GM13977 (cell line): ENCODE results near the gene SOST.

Experiments used
- DNase-seq: peaks from one replicate; pipeline ENCODE4 v3.0.0; 2012; ENCODE audit warnings: low spot score
- CTCF ChIP-seq: IDR thresholded peaks from 2 replicates; pipeline ENCODE4 v1.5.1; 2012; ENCODE audit warnings: mild to moderate bottlenecking, control low read depth; ENCODE audit not compliant: insufficient read depth; ENCODE audit errors: extremely low read depth, missing control alignments
- in situ Hi-C: fragments of 300-500 bp; cut with MboI; formaldehyde crosslinking; loops from one replicate; pipeline ENCODE4 v1.12.0; 2022; ENCODE audit warnings: low sequenced_read_pairs, low pct_unique_long_range_greater_than_20kb, mixed read lengths, inconsistent platforms; ENCODE audit not compliant: unreplicated experiment

The SOST gene

DNA sequence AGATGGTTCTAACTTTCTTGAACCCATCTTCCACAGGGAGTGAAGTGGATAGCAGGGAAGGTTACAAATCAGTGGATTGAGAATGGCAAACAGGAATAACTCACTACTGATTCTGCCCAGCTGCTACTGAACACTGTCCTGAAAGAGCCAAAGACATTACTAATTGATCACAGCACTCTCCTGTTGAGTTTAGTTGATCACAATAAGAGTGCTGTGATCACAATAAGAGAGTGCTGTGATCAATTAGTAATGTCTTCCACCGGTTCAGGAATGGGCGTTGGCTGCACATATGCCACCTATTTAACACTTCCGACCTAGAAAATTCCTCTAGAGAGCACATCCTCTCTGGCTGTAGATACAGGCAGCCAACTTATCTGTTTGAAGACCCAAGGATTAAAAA lies 33.0 kb upstream of the SOST start:
- in situ Hi-C loops = no loop called here
- no peak for TF ChIP-seq CTCF
- DNase-seq = no peak

- no peak for DNase-seq
- in situ Hi-C loops = no loop called here
- TF ChIP-seq CTCF = no peak
Measured at GRCh38 chr17:43790311-43790940, 31.8 kb upstream of the SOST start.

GRCh38 chr17:43789482-43789881 lies 30.9 kb upstream of the SOST start:
- TF ChIP-seq CTCF = no peak
- in situ Hi-C loops = no loop called here

DNA sequence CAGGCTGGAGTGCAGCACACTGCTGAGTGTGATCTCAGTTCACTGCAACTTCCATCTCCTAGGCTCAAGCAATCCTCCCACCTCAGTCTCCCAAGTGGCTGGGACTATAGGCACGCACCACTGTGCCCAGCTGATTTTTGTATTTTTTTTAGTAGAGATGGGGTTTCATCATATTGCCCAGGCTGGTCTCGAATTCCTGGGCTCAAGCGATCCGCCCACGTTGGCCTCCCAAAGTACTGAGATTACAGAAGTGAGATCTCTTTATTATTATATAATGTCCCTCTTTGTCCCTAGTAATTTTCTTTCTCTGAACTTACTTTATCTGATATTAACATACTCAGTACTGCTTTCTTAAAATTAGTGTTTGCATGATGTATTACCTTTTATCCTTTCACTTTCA lies 29.9 kb upstream of the SOST start:
- in situ Hi-C loops = no loop called here

More at GRCh38 chr17:43789482-43789881, 30.9 kb upstream of the SOST start:
- no peak for DNase-seq

DNA sequence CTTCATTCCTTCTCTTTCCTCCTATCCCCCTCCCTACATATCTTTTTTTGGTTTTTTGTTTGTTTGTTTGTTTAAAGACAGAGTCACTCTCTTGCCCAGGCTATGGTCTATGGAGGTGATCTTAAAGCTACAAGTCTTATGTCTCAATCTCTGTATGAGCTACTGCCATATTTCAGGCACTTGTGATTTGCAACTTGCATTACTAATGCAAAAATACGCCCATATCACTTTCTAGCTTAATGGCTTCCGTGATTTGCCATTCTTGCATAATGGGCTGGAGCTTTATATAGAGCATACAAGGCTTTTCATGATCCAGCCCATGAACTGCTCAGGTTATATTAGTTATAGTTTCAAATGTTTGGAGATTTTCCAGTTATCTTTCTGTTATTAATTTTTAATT lies 29.1 kb upstream of the SOST start:
- no peak for DNase-seq
- TF ChIP-seq CTCF = no peak
- in situ Hi-C loops = no loop called here

More for the DNA sequence above, 29.9 kb upstream of the SOST start:
- no peak for TF ChIP-seq CTCF
- no peak for DNase-seq

DNA sequence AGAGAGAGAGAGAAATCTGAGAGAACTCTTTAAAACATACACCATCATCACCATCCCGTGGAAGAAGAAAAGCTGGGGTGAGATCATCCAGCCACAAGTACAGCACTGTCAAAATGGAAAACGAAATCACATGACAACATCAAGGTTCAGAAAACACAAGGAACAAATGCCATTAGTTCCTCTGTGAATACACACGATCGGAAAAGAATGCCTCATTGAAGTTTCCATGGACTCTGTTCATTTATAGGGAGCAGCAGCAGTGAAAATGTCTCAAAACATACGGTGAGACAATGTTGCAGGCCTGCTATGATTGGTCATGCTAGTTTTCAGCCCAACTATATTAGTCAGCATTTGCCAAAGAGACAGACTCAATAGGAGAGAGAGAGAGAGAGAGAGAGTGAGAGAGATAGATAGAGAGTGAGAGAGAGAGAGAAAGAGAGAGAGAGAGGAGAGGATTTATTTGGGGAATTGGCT lies 26.1 kb upstream of the SOST start:
- in situ Hi-C loops = no loop called here
- TF ChIP-seq CTCF = no peak
- DNase-seq = no peak
